SKM-1 treated with dmso at 0.1 percent for 144 hours (cell line): ENCODE data around the gene EMC8.
"Not testable (repeated sequence)": the region's sequence is repeated elsewhere in the genome, so short reads cannot be mapped to it uniquely, and the experiment has no call there.

Source experiments
- DNase-seq: peaks from one replicate; lab custom pipeline; 2025; ENCODE audit not compliant: unreplicated experiment; lab: John Stamatoyannopoulos, UW

The EMC8 gene

GRCh38 chr16:85816159-85816558 is 16.8 kb upstream of the EMC8 start:
- no peak for DNase-seq

GRCh38 chr16:85812811-85813700 is 13.7 kb upstream of the EMC8 start:
- DNase-seq, result no peak

GRCh38 chr16:85812031-85812807 is 12.9 kb upstream of the EMC8 start:
- DNase-seq, result no peak

GRCh38 chr16:85810742-85811115 is 11.4 kb upstream of the EMC8 start:
- no peak for DNase-seq

GRCh38 chr16:85810097-85810741 is 10.9 kb upstream of the EMC8 start:
- no peak for DNase-seq

- no peak for DNase-seq
These were observed 10.3 kb upstream of the EMC8 start for GRCh38 chr16:85809645-85810044.

GRCh38 chr16:85808926-85809325 is 9.6 kb upstream of the EMC8 start:
- no peak for DNase-seq

- not testable (repeated sequence) for DNase-seq
These were observed 8.8 kb upstream of the EMC8 start for GRCh38 chr16:85808104-85808503.

- DNase-seq, result not testable (repeated sequence)
These were observed 8.0 kb upstream of the EMC8 start for GRCh38 chr16:85807340-85807739.

GRCh38 chr16:85806539-85806938 is 7.2 kb upstream of the EMC8 start:
- no peak for DNase-seq

GRCh38 chr16:85805442-85806045 is 6.2 kb upstream of the EMC8 start:
- DNase-seq, result no peak

- no peak for DNase-seq
These were observed 4.2 kb upstream of the EMC8 start for GRCh38 chr16:85803570-85803969.

GRCh38 chr16:85800321-85800669 is 951 bp upstream of the EMC8 start:
- DNase-seq, result no peak

GRCh38 chr16:85798901-85799496 is 345 bp downstream of the EMC8 start:
- DNase-seq, result no peak

GRCh38 chr16:85798283-85798776 is 1.0 kb downstream of the EMC8 start:
- DNase-seq, result no peak

GRCh38 chr16:85796599-85796998 is 2.7 kb downstream of the EMC8 start:
- DNase-seq, result no peak

GRCh38 chr16:85796152-85796551 is 3.2 kb downstream of the EMC8 start:
- no peak for DNase-seq

- no peak for DNase-seq
These were observed 4.6 kb downstream of the EMC8 start for GRCh38 chr16:85794696-85795095.

GRCh38 chr16:85793662-85794298 is 5.6 kb downstream of the EMC8 start:
- no peak for DNase-seq

GRCh38 chr16:85789773-85790172 is 9.6 kb downstream of the EMC8 start:
- DNase-seq, result no peak
